KOPT-K1 (cell line): ENCODE measurements around the gene NR1H4.
"Not testable (repeated sequence)": the region's sequence is repeated elsewhere in the genome, so short reads cannot be mapped to it uniquely, and the experiment has no call there.

Experiments used
- H3K27ac ChIP-seq: fragments of 200-600 bp; sonication (generic); 2 replicates; pipeline ENCODE4 v1.5.1; 2016; ENCODE audit warnings: antibody characterized with exemption, mild to moderate bottlenecking, low read depth, low read length; ENCODE audit not compliant: poor library complexity, severe bottlenecking
- H3K36me3 ChIP-seq: fragments of 200-600 bp; sonication (generic); 2 replicates; pipeline ENCODE4 v1.5.1; 2017; ENCODE audit warnings: antibody characterized with exemption, mild to moderate bottlenecking, low read length, moderate library complexity; ENCODE audit not compliant: insufficient read depth
- H3K9me3 ChIP-seq: fragments of 200-600 bp; sonication (generic); 2 replicates; pipeline ENCODE4 v1.5.1; 2017; ENCODE audit warnings: antibody characterized with exemption, low read length, mild to moderate bottlenecking; ENCODE audit not compliant: insufficient read depth, poor library complexity, severe bottlenecking

Gene NR1H4

GRCh38 chr12:100473716-100474150, at the start of gene NR1H4:
Gene NR1H4 (plus strand): TSS chr12:100473866. CDS start chr12:100493324, 19,458 bp downstream.
- Histone ChIP-seq H3K9me3 (no peaks in the 10 kb centered on the region), H3K27ac (no peak within 1 kb of the TSS), H3K36me3 (no peaks in the 10 kb centered on the region)

- Histone ChIP-seq H3K27ac (no peak overlapping the region), H3K36me3 (no peaks in the 10 kb centered on the region)
Measured at GRCh38 chr12:100426145-100426544, 47.5 kb upstream of the NR1H4 start.

GRCh38 chr12:100427078-100427477, 46.6 kb upstream of the NR1H4 start:
- Histone ChIP-seq H3K9me3 (no peaks in the 10 kb centered on the region), H3K27ac (no peak overlapping the region)

More at GRCh38 chr12:100426145-100426544, 47.5 kb upstream of the NR1H4 start:
- no peaks in the 10 kb centered on the region for H3K9me3 ChIP-seq

GRCh38 chr12:100430251-100430650, 43.4 kb upstream of the NR1H4 start:
- H3K9me3 ChIP-seq, H3K27ac ChIP-seq, H3K36me3 ChIP-seq: not testable (repeated sequence)

More at GRCh38 chr12:100427078-100427477, 46.6 kb upstream of the NR1H4 start:
- H3K36me3 ChIP-seq = no peaks in the 10 kb centered on the region

GRCh38 chr12:100433701-100434100, 40.0 kb upstream of the NR1H4 start:
- Histone ChIP-seq H3K9me3 (no peaks in the 10 kb centered on the region), H3K36me3 (no peaks in the 10 kb centered on the region), H3K27ac (no peak overlapping the region)

- H3K36me3 ChIP-seq = no peaks in the 10 kb centered on the region
- H3K27ac ChIP-seq = no peak overlapping the region
- no peaks in the 10 kb centered on the region for H3K9me3 ChIP-seq
Measured at GRCh38 chr12:100434177-100434576, 39.5 kb upstream of the NR1H4 start.

- no peak overlapping the region for H3K27ac ChIP-seq
- H3K36me3 ChIP-seq = no peaks in the 10 kb centered on the region
- H3K9me3 ChIP-seq = no peaks in the 10 kb centered on the region
Measured at GRCh38 chr12:100435957-100436356, 37.7 kb upstream of the NR1H4 start.

GRCh38 chr12:100437038-100437841, 36.4 kb upstream of the NR1H4 start:
- Histone ChIP-seq H3K9me3 (no peaks in the 10 kb centered on the region), H3K27ac (no peak overlapping the region), H3K36me3 (no peaks in the 10 kb centered on the region)

GRCh38 chr12:100439797-100440196, 33.9 kb upstream of the NR1H4 start:
- Histone ChIP-seq H3K27ac (no peak overlapping the region), H3K9me3 (no peaks in the 10 kb centered on the region)

GRCh38 chr12:100442403-100442802, 31.3 kb upstream of the NR1H4 start:
- H3K9me3 ChIP-seq = no peaks in the 10 kb centered on the region
- no peak overlapping the region for H3K27ac ChIP-seq
- no peaks in the 10 kb centered on the region for H3K36me3 ChIP-seq

More at GRCh38 chr12:100439797-100440196, 33.9 kb upstream of the NR1H4 start:
- H3K36me3 ChIP-seq = no peaks in the 10 kb centered on the region

- H3K27ac ChIP-seq = no peak overlapping the region
- H3K9me3 ChIP-seq = no peaks in the 10 kb centered on the region
- H3K36me3 ChIP-seq = no peaks in the 10 kb centered on the region
Measured at GRCh38 chr12:100443434-100443833, 30.2 kb upstream of the NR1H4 start.

GRCh38 chr12:100445081-100445481, 28.6 kb upstream of the NR1H4 start:
- Histone ChIP-seq H3K9me3 (no peaks in the 10 kb centered on the region), H3K36me3 (no peaks in the 10 kb centered on the region), H3K27ac (no peak overlapping the region)

- H3K27ac ChIP-seq = no peak overlapping the region
- no peaks in the 10 kb centered on the region for H3K36me3 ChIP-seq
- H3K9me3 ChIP-seq = no peaks in the 10 kb centered on the region
Measured at GRCh38 chr12:100447381-100447780, 26.3 kb upstream of the NR1H4 start.

- Histone ChIP-seq H3K27ac (no peak overlapping the region), H3K9me3 (no peaks in the 10 kb centered on the region), H3K36me3 (no peaks in the 10 kb centered on the region)
Measured at GRCh38 chr12:100448656-100449055, 25.0 kb upstream of the NR1H4 start.

- H3K36me3 ChIP-seq = no peaks in the 10 kb centered on the region
- no peaks in the 10 kb centered on the region for H3K9me3 ChIP-seq
Measured at GRCh38 chr12:100450735-100451134, 22.9 kb upstream of the NR1H4 start.

GRCh38 chr12:100453951-100454350, 19.7 kb upstream of the NR1H4 start:
- H3K36me3 ChIP-seq = no peaks in the 10 kb centered on the region
- no peaks in the 10 kb centered on the region for H3K9me3 ChIP-seq
- no peak overlapping the region for H3K27ac ChIP-seq

More at GRCh38 chr12:100450735-100451134, 22.9 kb upstream of the NR1H4 start:
- no peak overlapping the region for H3K27ac ChIP-seq
